Hepatocyte (in vitro differentiated cells): ENCODE data around the gene DUOXA1. TPM values are rescaled to one million over a fixed set of nuclear protein-coding genes. Genes with fewer than 3 reads are reported as not detected.

Source experiments
- DNase-seq: peaks from one replicate; pipeline ENCODE4 v3.0.0-alpha.2; 2016; ENCODE audit warnings: low spot score
- H2AFZ ChIP-seq: fragments of 200-600 bp; sonication (generic); 2 replicates; pipeline ENCODE4 v1.6.0; 2016; ENCODE audit warnings: antibody characterized with exemption, mild to moderate bottlenecking
- H3K27ac ChIP-seq: fragments of 200-600 bp; sonication (generic); 2 replicates; pipeline ENCODE4 v1.5.1; 2016; ENCODE audit warnings: mild to moderate bottlenecking
- H3K27me3 ChIP-seq: fragments of 200-600 bp; sonication (generic); 2 replicates; pipeline ENCODE4 v1.6.1; 2016
- H3K36me3 ChIP-seq: fragments of 200-600 bp; sonication (generic); replicated peaks from 2 replicates; pipeline ENCODE4 v1.5.1; 2016; ENCODE audit warnings: low read depth; ENCODE audit not compliant: insufficient read depth
- H3K4me1 ChIP-seq: fragments of 200-600 bp; sonication (generic); 2 replicates; pipeline ENCODE4 v1.5.1; 2016; ENCODE audit warnings: mild to moderate bottlenecking, moderate library complexity; ENCODE audit not compliant: insufficient read depth
- H3K4me2 ChIP-seq: fragments of 200-600 bp; sonication (generic); 2 replicates; pipeline ENCODE4 v1.6.0; 2016
- H3K4me3 ChIP-seq: fragments of 200-600 bp; sonication (generic); 2 replicates; pipeline ENCODE4 v1.5.1; 2016; ENCODE audit warnings: mild to moderate bottlenecking
- H3K79me2 ChIP-seq: fragments of 200-600 bp; sonication (generic); 2 replicates; pipeline ENCODE4 v1.6.0; 2017; ENCODE audit warnings: mild to moderate bottlenecking
- H3K9me2 ChIP-seq: fragments of 200-600 bp; sonication (generic); replicated peaks from 2 replicates; pipeline ENCODE4 v1.6.0; 2017; ENCODE audit warnings: mild to moderate bottlenecking; ENCODE audit not compliant: insufficient read depth
- H3K9me3 ChIP-seq: fragments of 200-600 bp; sonication (generic); 2 replicates; pipeline ENCODE4 v1.5.1; 2016; ENCODE audit warnings: low read depth, mild to moderate bottlenecking
- H4K20me1 ChIP-seq: fragments of 200-600 bp; sonication (generic); 2 replicates; pipeline ENCODE4 v1.6.0; 2016; ENCODE audit warnings: mild to moderate bottlenecking; ENCODE audit not compliant: insufficient read depth, poor library complexity, severe bottlenecking
- CTCF ChIP-seq: fragments of 200-600 bp; sonication (generic); IDR thresholded peaks from 2 replicates; pipeline ENCODE4 v1.5.1; 2016; ENCODE audit warnings: antibody characterized with exemption, mild to moderate bottlenecking; ENCODE audit not compliant: poor library complexity
- EZH2 ChIP-seq: fragments of 200-600 bp; sonication (generic); IDR thresholded peaks from 2 replicates; pipeline ENCODE4 v1.6.1; 2016; ENCODE audit warnings: antibody characterized with exemption, mild to moderate bottlenecking, borderline replicate concordance
- EZH2phosphoT487 ChIP-seq: fragments of 200-600 bp; sonication (generic); IDR thresholded peaks from one replicate; pipeline ENCODE4 v1.6.1; 2018; ENCODE audit warnings: antibody characterized with exemption, mild to moderate bottlenecking, low read depth, moderate library complexity; ENCODE audit not compliant: unreplicated experiment, severe bottlenecking
- WGBS: methylation state at CpG from one replicate; pipeline ENCODE4 v1.1.6; 2016; ENCODE audit warnings: low lambda C conversion rate; ENCODE audit errors: missing lambda C conversion rate; 5-methylcytosine and 5-hydroxymethylcytosine counted together
- polyA plus RNA-seq: library from polyadenylated mRNA; unstranded; fragments of >200 nt; fragmentation: Nextera tagmentation; extraction: Ambion mirVana; gene quantifications from 2 replicates; pipeline ENCODE4 v1.2.1, GENCODE V29; 2016
- total RNA-seq: library from RNA; depleted of rRNA; stranded (reverse); fragments of >200 nt; gene quantifications from 2 replicates; pipeline ENCODE4 v1.2.3, GENCODE V29; 2014

Gene DUOXA1
- total and polyA plus RNA-seq, 2 experiments from 2014 or later, result 10.9 to 15.2 TPM

GRCh38 chr15:45138814-45139765 lies 9.4 kb upstream of the DUOXA1 start:
- Histone ChIP-seq H3K27ac (no peak overlapping the region), H3K4me2 (no peak overlapping the region), H3K27me3 (peaks cover 16% of the 10 kb centered on the region), H3K4me3 (no peak overlapping the region), H3K9me3 (no peaks in the 10 kb centered on the region), H2AFZ (no peak overlapping the region), H3K79me2 (no peaks in the 10 kb centered on the region), H3K4me1 (peaks cover 3% of the 10 kb centered on the region), H3K9me2 (no peaks in the 10 kb centered on the region), H4K20me1 (no peaks in the 10 kb centered on the region), H3K36me3 (no peaks in the 10 kb centered on the region)
- no peak for TF ChIP-seq CTCF
- DNase-seq, result no peak
- 80% methylated on average over 12 of the region's 12 CpGs for WGBS

GRCh38 chr15:45137703-45138102 lies 8.0 kb upstream of the DUOXA1 start:
- Histone ChIP-seq H3K27ac (no peak overlapping the region), H4K20me1 (no peaks in the 10 kb centered on the region), H2AFZ (no peak overlapping the region), H3K36me3 (no peaks in the 10 kb centered on the region), H3K27me3 (peaks cover 20% of the 10 kb centered on the region), H3K4me2 (no peak overlapping the region), H3K9me2 (no peaks in the 10 kb centered on the region), H3K79me2 (no peaks in the 10 kb centered on the region), H3K4me1 (peaks cover 3% of the 10 kb centered on the region), H3K4me3 (no peak overlapping the region), H3K9me3 (no peaks in the 10 kb centered on the region)
- 77% methylated on average over 8 of the region's 8 CpGs for WGBS
- TF ChIP-seq EZH2 (no peak), EZH2phosphoT487 (no peak), CTCF (no peak)
- no peak for DNase-seq

- Histone ChIP-seq H3K4me2 (no peak overlapping the region), H3K36me3 (no peaks in the 10 kb centered on the region), H3K4me1 (peaks cover 3% of the 10 kb centered on the region), H3K27ac (no peak overlapping the region), H4K20me1 (no peaks in the 10 kb centered on the region), H2AFZ (no peak overlapping the region), H3K9me3 (no peaks in the 10 kb centered on the region), H3K79me2 (no peaks in the 10 kb centered on the region), H3K27me3 (peaks cover 20% of the 10 kb centered on the region), H3K4me3 (no peak overlapping the region), H3K9me2 (no peaks in the 10 kb centered on the region)
- WGBS, result 41% methylated on average over 5 of the region's 10 CpGs
- DNase-seq, result no peak
- TF ChIP-seq EZH2 (no peak), CTCF (peak; percentile 32)
These were observed 6.7 kb upstream of the DUOXA1 start for GRCh38 chr15:45136378-45136764.
